ENCODE results near the gene MEIS2. TPM values are rescaled to one million over a fixed set of nuclear protein-coding genes. Genes with fewer than 3 reads are reported as not detected.

MEIS2 gene
- total and polyA plus RNA-seq, 2 donors (not counting 3 experiments of a cell fraction or from before 2014, with no cell fraction given): 22.5 to 26.2 TPM

DNA sequence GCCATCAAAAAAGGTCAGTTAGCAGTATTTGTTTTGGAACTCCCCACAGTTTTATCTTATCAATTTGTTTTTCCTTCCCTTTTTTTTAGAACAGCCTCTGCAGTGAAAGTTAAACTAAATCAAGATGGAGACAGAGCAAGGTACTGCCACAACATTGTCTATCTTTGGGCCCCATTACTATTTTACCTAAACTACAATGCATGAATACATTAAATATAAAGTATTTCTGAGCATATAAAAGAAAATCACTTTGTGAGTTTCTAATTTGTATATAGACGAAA, 139.5 kb downstream of the MEIS2 start:
- intact Hi-C loops (cut with micrococcal nuclease): no loop called here
- no peaks in the 10 kb centered on the region for H3K79me2 ChIP-seq (ENCODE audit: control insufficient read depth, insufficient read depth, low read length)

More for the DNA sequence above, 139.5 kb downstream of the MEIS2 start:
- no TSS peak for BruUV-seq (replicated peaks)
- no peaks in the 10 kb centered on the region for H4K20me1 ChIP-seq (replicated peaks; ENCODE audit: control insufficient read depth, extremely low read depth, insufficient read depth, low read length)
- H3K27me3 ChIP-seq (ENCODE audit: control insufficient read depth in 2 of 2, insufficient read depth in 2 of 2, low read length in 2 of 2): no peaks in the 10 kb centered on the region
- ChIA-PET POLR2A (no interaction called here), CTCF (interaction anchor here (1.1 kb wide), 1 partner anchor 15 kb away, joined by 4 read pairs; no protein-coding TSS in a partner anchor)
- DNase-seq (ENCODE audit: low read depth, low spot score) (no peak), FAIRE-seq (no peak)
- TF ChIP-seq MYC (IDR thresholded peaks at IDR 0.05; ENCODE audit: low read depth, low read length) (no peak), EZH2 (IDR thresholded peaks at IDR 0.05; ENCODE audit: borderline replicate concordance, low read depth, low read length, severe bottlenecking) (no peak), POLR2A (IDR thresholded peaks at IDR 0.05; ENCODE audit: low read depth, low read length) (no peak), POLR2AphosphoS5 (IDR thresholded peaks at IDR 0.05; ENCODE audit: insufficient read depth, low read depth, low read length) (no peak), JUN (IDR thresholded peaks at IDR 0.05; ENCODE audit: borderline replicate concordance, insufficient read depth, insufficient read length, low read depth) (no peak), FOS (IDR thresholded peaks at IDR 0.05; ENCODE audit: borderline replicate concordance, insufficient read depth, low read length) (no peak), GATA2 (IDR thresholded peaks at IDR 0.05; ENCODE audit: insufficient read depth, insufficient read length, low read depth, low read length) (no peak)
- TF ChIP-seq, protein P1, sequence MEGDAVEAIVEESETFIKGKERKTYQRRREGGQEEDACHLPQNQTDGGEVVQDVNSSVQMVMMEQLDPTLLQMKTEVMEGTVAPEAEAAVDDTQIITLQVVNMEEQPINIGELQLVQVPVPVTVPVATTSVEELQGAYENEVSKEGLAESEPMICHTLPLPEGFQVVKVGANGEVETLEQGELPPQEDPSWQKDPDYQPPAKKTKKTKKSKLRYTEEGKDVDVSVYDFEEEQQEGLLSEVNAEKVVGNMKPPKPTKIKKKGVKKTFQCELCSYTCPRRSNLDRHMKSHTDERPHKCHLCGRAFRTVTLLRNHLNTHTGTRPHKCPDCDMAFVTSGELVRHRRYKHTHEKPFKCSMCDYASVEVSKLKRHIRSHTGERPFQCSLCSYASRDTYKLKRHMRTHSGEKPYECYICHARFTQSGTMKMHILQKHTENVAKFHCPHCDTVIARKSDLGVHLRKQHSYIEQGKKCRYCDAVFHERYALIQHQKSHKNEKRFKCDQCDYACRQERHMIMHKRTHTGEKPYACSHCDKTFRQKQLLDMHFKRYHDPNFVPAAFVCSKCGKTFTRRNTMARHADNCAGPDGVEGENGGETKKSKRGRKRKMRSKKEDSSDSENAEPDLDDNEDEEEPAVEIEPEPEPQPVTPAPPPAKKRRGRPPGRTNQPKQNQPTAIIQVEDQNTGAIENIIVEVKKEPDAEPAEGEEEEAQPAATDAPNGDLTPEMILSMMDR (IDR thresholded peaks at IDR 0.05; ENCODE audit: extremely low read depth in 1 of 2, insufficient read depth in 1 of 2, low read depth in 1 of 2, low read length in 2 of 2): no peak
- TF ChIP-seq, protein P2, sequence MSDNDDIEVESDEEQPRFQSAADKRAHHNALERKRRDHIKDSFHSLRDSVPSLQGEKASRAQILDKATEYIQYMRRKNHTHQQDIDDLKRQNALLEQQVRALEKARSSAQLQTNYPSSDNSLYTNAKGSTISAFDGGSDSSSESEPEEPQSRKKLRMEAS (IDR thresholded peaks at IDR 0.05; ENCODE audit: insufficient read depth, insufficient read length): no peak
- H3K9me1 ChIP-seq (replicated peaks; ENCODE audit: control insufficient read depth, extremely low read depth, insufficient read depth, low read length): no peaks in the 10 kb centered on the region
- H3K9ac ChIP-seq (replicated peaks; ENCODE audit: extremely low read depth, insufficient read depth, low read length): no peak overlapping the region
- no peaks in the 10 kb centered on the region for H3K36me3 ChIP-seq (ENCODE audit: control insufficient read depth in 2 of 2, extremely low read depth in 1 of 2, insufficient read depth in 2 of 2, low read length in 2 of 2)
- H3K4me1 ChIP-seq (ENCODE audit: control insufficient read depth, extremely low read depth, insufficient read depth, low read length): no peaks in the 10 kb centered on the region
- no peak overlapping the region for H3K27ac ChIP-seq (ENCODE audit: insufficient read depth, low read depth, low read length)
- H3K9me3 ChIP-seq (replicated peaks; ENCODE audit: control insufficient read depth, insufficient read depth, low read length): no peaks in the 10 kb centered on the region
- no peak overlapping the region for H3K4me3 ChIP-seq (replicated peaks in 1 of 3; ENCODE audit: insufficient read depth in 1 of 3, low read depth in 1 of 3, low read length in 3 of 3)
- H3K4me2 ChIP-seq (ENCODE audit: insufficient read depth, low read length): no peak overlapping the region
- dilution Hi-C loops (cut with MboI; ENCODE audit: extremely low pct_ligation_motif_present, low sequenced_read_pairs): no loop called here
- no peak overlapping the region for H2AFZ ChIP-seq (ENCODE audit: low read depth, low read length)
